IMR-90 (cell line): ENCODE data around the gene CHN2. TPM values are rescaled to one million over a fixed set of nuclear protein-coding genes. Genes with fewer than 3 reads are reported as not detected.

Experiments
- ATAC-seq: fragments of 200-7000 bp; cut with Tn5 transposase; 2 replicates; pipeline ENCODE4 v1.9.1; 2020; ENCODE audit warnings: low read depth, mild to moderate bottlenecking, moderate library complexity
- BruUV-seq: library from RNA; stranded (reverse); fragments of 400-500 nt; replicated peaks from 2 replicates; lab custom pipeline; 2021; lab: Mats Ljungman, UMichigan
- CTCF ChIA-PET: fragments of 300-600 bp; formaldehyde crosslinking; extraction: SDS; loops from one replicate; lab custom pipeline; 2021; ENCODE audit warnings: antibody characterized with exemption; lab: Yijun Ruan, JAX
- POLR2A ChIA-PET: fragments of 300-600 bp; sonication (Branson Sonifier 250); formaldehyde crosslinking; loops from one replicate; lab custom pipeline; 2022; ENCODE audit warnings: antibody characterized with exemption; ENCODE audit not compliant: unreplicated experiment; lab: Charles Lee
- DNase-seq: peaks from one replicate; pipeline ENCODE4 v3.0.0; 2013
- H2AFZ ChIP-seq: replicated peaks from 2 replicates; pipeline ENCODE3; 2013; ENCODE audit warnings: low read length, mild to moderate bottlenecking; ENCODE audit not compliant: poor library complexity
- H2AK5ac ChIP-seq: 2 replicates; pipeline ENCODE4 v1.6.1; 2013; ENCODE audit warnings: low read depth, low read length, inconsistent platforms
- H2AK9ac ChIP-seq: replicated peaks from 2 replicates; pipeline ENCODE3; 2013; ENCODE audit warnings: mild to moderate bottlenecking, low read depth, low read length, moderate library complexity; ENCODE audit not compliant: poor library complexity
- H2BK120ac ChIP-seq: 2 replicates; pipeline ENCODE4 v1.6.1; 2013; ENCODE audit warnings: low read depth, low read length, inconsistent platforms
- H2BK15ac ChIP-seq: 3 replicates; pipeline ENCODE4 v1.6.1; 2013; ENCODE audit warnings: low read depth, low read length, inconsistent platforms
- H2BK20ac ChIP-seq: 2 replicates; pipeline ENCODE4 v1.6.1; 2013; ENCODE audit warnings: low read depth, mild to moderate bottlenecking, inconsistent platforms, low read length, moderate library complexity
- H2BK5ac ChIP-seq: 2 replicates; pipeline ENCODE4 v1.6.1; 2013; ENCODE audit warnings: mild to moderate bottlenecking, low read depth, low read length, inconsistent platforms; ENCODE audit not compliant: poor library complexity, severe bottlenecking
- H3K14ac ChIP-seq: replicated peaks from 2 replicates; pipeline ENCODE4 v1.6.1; 2013; ENCODE audit warnings: low read depth, low read length, inconsistent platforms
- H3K18ac ChIP-seq: 2 replicates; pipeline ENCODE4 v1.6.1; 2013; ENCODE audit warnings: low read depth, low read length, control low read depth
- H3K23ac ChIP-seq: 2 replicates; pipeline ENCODE4 v1.6.1; 2013; ENCODE audit warnings: low read depth, low read length, inconsistent platforms
- H3K27ac ChIP-seq: 2 replicates; pipeline ENCODE4 v1.5.1; 2013; ENCODE audit warnings: mild to moderate bottlenecking, control low read depth, low read length; ENCODE audit not compliant: insufficient read depth
- H3K27me3 ChIP-seq: 2 replicates; pipeline ENCODE4 v1.6.1; 2013; ENCODE audit warnings: low read length; ENCODE audit not compliant: control insufficient read depth, insufficient read depth
- H3K36me3 ChIP-seq: 2 replicates; pipeline ENCODE4 v1.6.1; 2013; ENCODE audit warnings: low read length, mixed read lengths; ENCODE audit not compliant: control insufficient read depth, insufficient read depth
- H3K4ac ChIP-seq: 2 replicates; pipeline ENCODE4 v1.6.1; 2013; ENCODE audit warnings: low read depth, low read length, inconsistent platforms
- H3K4me1 ChIP-seq: 2 replicates; pipeline ENCODE4 v1.6.1; 2013; ENCODE audit warnings: low read length, mixed read lengths; ENCODE audit not compliant: control insufficient read depth, insufficient read depth
- H3K4me2 ChIP-seq: 2 replicates; pipeline ENCODE4 v1.6.1; 2013; ENCODE audit warnings: low read depth, mild to moderate bottlenecking, control low read depth, low read length, moderate library complexity
- H3K4me3 ChIP-seq: 2 replicates; pipeline ENCODE4 v1.5.1; 2013; ENCODE audit warnings: low read depth, mild to moderate bottlenecking, control low read depth, low read length, moderate library complexity; ENCODE audit not compliant: insufficient read depth
- H3K56ac ChIP-seq: 2 replicates; pipeline ENCODE4 v1.6.1; 2013; ENCODE audit warnings: low read length, inconsistent platforms; ENCODE audit not compliant: insufficient read depth; ENCODE audit errors: extremely low read depth
- H3K79me1 ChIP-seq, 2 experiments: 2 replicates each; pipeline ENCODE4 v1.6.1; 2013; ENCODE audit warnings: low read length in 2 of 2, inconsistent platforms in 1 of 2, low read depth in 1 of 2
- H3K9ac ChIP-seq: 2 replicates; pipeline ENCODE4 v1.6.1; 2013; ENCODE audit warnings: low read depth, low read length, control low read depth
- H3K9me1 ChIP-seq: 2 replicates; pipeline ENCODE4 v1.6.1; 2013; ENCODE audit warnings: low read length, inconsistent platforms; ENCODE audit not compliant: insufficient read depth
- H3K9me3 ChIP-seq: 2 replicates; pipeline ENCODE4 v1.6.1; 2013; ENCODE audit warnings: low read length; ENCODE audit not compliant: control insufficient read depth, insufficient read depth
- H4K20me1 ChIP-seq: 2 replicates; pipeline ENCODE4 v1.6.1; 2013; ENCODE audit warnings: low read length, inconsistent platforms; ENCODE audit not compliant: insufficient read depth
- H4K5ac ChIP-seq: 2 replicates; pipeline ENCODE4 v1.6.1; 2013; ENCODE audit warnings: mild to moderate bottlenecking, low read depth, low read length, control low read depth
- H4K8ac ChIP-seq, 2 experiments: 2 replicates each; pipeline ENCODE4 v1.6.1; 2013; ENCODE audit warnings: low read depth in 2 of 2, low read length in 2 of 2, control low read depth in 1 of 2, inconsistent platforms in 1 of 2
- H4K91ac ChIP-seq: 2 replicates; pipeline ENCODE4 v1.6.1; 2013; ENCODE audit warnings: low read depth, low read length, inconsistent platforms; ENCODE audit not compliant: insufficient read depth
- BHLHE40 ChIP-seq: fragments of 150-350 bp; IDR thresholded peaks from 2 replicates; pipeline ENCODE4 v1.6.1; 2016; ENCODE audit warnings: mild to moderate bottlenecking, low read depth, low read length
- CHD1 ChIP-seq: IDR thresholded peaks from 2 replicates; pipeline ENCODE4 v1.6.1; 2012; ENCODE audit warnings: low read depth, low read length, improper control_type of control experiment
- MAZ ChIP-seq: IDR thresholded peaks from 2 replicates; pipeline ENCODE4 v1.6.1; 2012; ENCODE audit warnings: low read depth, mild to moderate bottlenecking, low read length, improper control_type of control experiment, moderate library complexity, borderline replicate concordance
- POLR2A ChIP-seq: IDR thresholded peaks from 2 replicates; pipeline ENCODE4 v1.6.1; 2012; ENCODE audit warnings: mild to moderate bottlenecking, low read depth, low read length
- WGBS, 2 experiments: methylation state at CpG; one replicate each; pipeline versions ENCODE4 v1.1.5 to v1.1.7; 2013; ENCODE audit warnings: missing lambda C conversion rate in 2 of 2; ENCODE audit not compliant: insufficient read length in 1 of 2; ENCODE audit errors: extremely low coverage in 2 of 2; 5-methylcytosine and 5-hydroxymethylcytosine counted together
- dilution Hi-C: fragments of 300-500 bp; cut with HindIII; formaldehyde crosslinking; loops from one replicate; pipeline ENCODE4 v1.14.3; 2018; ENCODE audit warnings: low sequenced_read_pairs; ENCODE audit not compliant: unreplicated experiment
- in situ Hi-C: fragments of 300-500 bp; cut with MboI; formaldehyde crosslinking; loops from 3 replicates; pipeline ENCODE4 v1.14.3; 2019; ENCODE audit warnings: low sequenced_read_pairs, inconsistent platforms, mixed read lengths
- intact Hi-C: fragments of 100-400 bp; cut with micrococcal nuclease; formaldehyde crosslinking; loops from 2 replicates; pipeline ENCODE4 v1.10.0; 2022
- polyA plus RNA-seq, 3 experiments: library from polyadenylated mRNA; depleted of rRNA; stranded (reverse); fragments of >200 nt; gene quantifications; 2 replicates each; pipeline ENCODE4 v1.2.3, GENCODE V29; 2012; ENCODE audit warnings: low replicate concordance in 1 of 3
- total RNA-seq: library from RNA; depleted of rRNA; stranded (reverse); fragments of >200 nt; gene quantifications from 2 replicates; pipeline ENCODE4 v1.2.3, GENCODE V29; 2012
- TF ChIP-seq, protein P1 (sequence below): fragments of 150-350 bp; IDR thresholded peaks from 2 replicates; pipeline ENCODE4 v1.6.1; 2016; ENCODE audit warnings: low read depth, mild to moderate bottlenecking, low read length, moderate library complexity, borderline replicate concordance
- TF ChIP-seq, protein P2 (sequence below): fragments of 150-350 bp; IDR thresholded peaks from 2 replicates; pipeline ENCODE4 v1.6.1; 2017; ENCODE audit warnings: mild to moderate bottlenecking, antibody characterized with exemption, low read length, low read depth

Gene CHN2
- total and polyA plus RNA-seq, 2 of the 4 experiments (the other 2 are of a cell fraction): not detected

DNA sequence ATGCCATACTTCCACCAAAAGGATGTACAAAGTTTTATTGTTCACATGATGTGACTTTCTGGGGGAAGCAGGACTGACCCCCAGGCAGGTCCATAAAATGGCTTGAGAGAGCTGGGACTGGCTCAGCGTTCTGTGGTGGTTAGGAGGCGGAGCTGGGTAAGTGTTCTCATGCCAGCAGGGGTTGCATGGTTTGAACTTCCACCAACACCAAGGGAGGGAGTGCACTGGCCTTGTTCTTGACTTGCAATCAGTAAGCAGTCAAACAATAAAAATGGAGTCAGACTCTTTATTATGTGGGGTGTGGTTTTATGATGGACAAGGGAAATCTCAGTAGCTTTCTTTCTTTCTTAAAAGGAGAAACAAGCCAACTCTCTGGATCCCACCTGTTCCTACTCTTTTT is 273.6 kb downstream of the CHN2 start:
- TF ChIP-seq MAZ (no peak), BHLHE40 (no peak), POLR2A (no peak), CHD1 (no peak)
- TF ChIP-seq, protein P1, sequence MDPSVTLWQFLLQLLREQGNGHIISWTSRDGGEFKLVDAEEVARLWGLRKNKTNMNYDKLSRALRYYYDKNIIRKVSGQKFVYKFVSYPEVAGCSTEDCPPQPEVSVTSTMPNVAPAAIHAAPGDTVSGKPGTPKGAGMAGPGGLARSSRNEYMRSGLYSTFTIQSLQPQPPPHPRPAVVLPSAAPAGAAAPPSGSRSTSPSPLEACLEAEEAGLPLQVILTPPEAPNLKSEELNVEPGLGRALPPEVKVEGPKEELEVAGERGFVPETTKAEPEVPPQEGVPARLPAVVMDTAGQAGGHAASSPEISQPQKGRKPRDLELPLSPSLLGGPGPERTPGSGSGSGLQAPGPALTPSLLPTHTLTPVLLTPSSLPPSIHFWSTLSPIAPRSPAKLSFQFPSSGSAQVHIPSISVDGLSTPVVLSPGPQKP: no peak
- TF ChIP-seq, protein P2, sequence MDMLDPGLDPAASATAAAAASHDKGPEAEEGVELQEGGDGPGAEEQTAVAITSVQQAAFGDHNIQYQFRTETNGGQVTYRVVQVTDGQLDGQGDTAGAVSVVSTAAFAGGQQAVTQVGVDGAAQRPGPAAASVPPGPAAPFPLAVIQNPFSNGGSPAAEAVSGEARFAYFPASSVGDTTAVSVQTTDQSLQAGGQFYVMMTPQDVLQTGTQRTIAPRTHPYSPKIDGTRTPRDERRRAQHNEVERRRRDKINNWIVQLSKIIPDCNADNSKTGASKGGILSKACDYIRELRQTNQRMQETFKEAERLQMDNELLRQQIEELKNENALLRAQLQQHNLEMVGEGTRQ: no peak
- H3K4me2 ChIP-seq: no peak overlapping the region
- no peak overlapping the region for H2BK120ac ChIP-seq
- H2AFZ ChIP-seq: no peak overlapping the region
- no peak for ATAC-seq
- no peaks in the 10 kb centered on the region for H3K9me1 ChIP-seq
- no peak overlapping the region for H3K9ac ChIP-seq
- no peak overlapping the region for H3K23ac ChIP-seq
- no peak overlapping the region for H2BK20ac ChIP-seq
- no peaks in the 10 kb centered on the region for H4K20me1 ChIP-seq
- H3K27ac ChIP-seq: no peak overlapping the region
- no peaks in the 10 kb centered on the region for H3K79me1 ChIP-seq
- no peaks in the 10 kb centered on the region for H3K36me3 ChIP-seq
- H3K27me3 ChIP-seq: no peaks in the 10 kb centered on the region
- POLR2A ChIA-PET: no interaction called here
- H3K4me3 ChIP-seq: no peak overlapping the region
- no peaks in the 10 kb centered on the region for H3K4me1 ChIP-seq
- H2AK5ac ChIP-seq: no peak overlapping the region
- intact Hi-C loops: no loop called here
- no peak overlapping the region for H2BK15ac ChIP-seq
- in situ Hi-C loops: no loop called here
- H3K56ac ChIP-seq: no peak overlapping the region
- H4K91ac ChIP-seq: no peak overlapping the region
- 80% methylated on average over 1 of the region's 2 CpGs; no CpG with 5 or more reads in 1 of the 2 experiments for WGBS, 2 experiments
- H4K5ac ChIP-seq: no peak overlapping the region
- no peak overlapping the region for H2AK9ac ChIP-seq
- no peak overlapping the region for H3K4ac ChIP-seq
- BruUV-seq: no TSS peak
- H3K14ac ChIP-seq: no peak overlapping the region
- CTCF ChIA-PET: no interaction called here
- no peak overlapping the region for H3K18ac ChIP-seq
- no peak overlapping the region for H2BK5ac ChIP-seq
- dilution Hi-C loops: no loop called here
- no peak overlapping the region for H4K8ac ChIP-seq
- H3K9me3 ChIP-seq: no peaks in the 10 kb centered on the region
- no peak for DNase-seq
